Stimulated activated memory B cell treated with anti-CD40 and anti-IgM and Interleukin-4, amounts not matched to agents 10 μg/mL and 1 μg/mL and 100 μg/mL, for 72 hours (primary cell): Measurements from ENCODE around the gene TCEANC.
A peak's percentile ranks its signal among the peaks of the same experiment; 100 is the strongest.
"Not testable (repeated sequence)": the region's sequence is repeated elsewhere in the genome, so short reads cannot be mapped to it uniquely, and the experiment has no call there.

Experiments used
- ATAC-seq: fragments of 150-1000 bp; cut with Tn5 transposase; 2 replicates; pipeline ENCODE4 v1.10.0; 2021
- H3K27ac Mint-ChIP-seq: one replicate; pipeline ENCODE4 v1.8.0; 2022; ENCODE audit warnings: mild to moderate bottlenecking, mixed read lengths
- H3K27me3 Mint-ChIP-seq: one replicate; pipeline ENCODE4 v1.8.0; 2022; ENCODE audit warnings: mixed read lengths
- H3K36me3 Mint-ChIP-seq: one replicate; pipeline ENCODE4 v1.8.0; 2022; ENCODE audit warnings: mixed read lengths
- H3K4me1 Mint-ChIP-seq: one replicate; pipeline ENCODE4 v1.8.0; 2022; ENCODE audit warnings: mixed read lengths
- H3K4me3 Mint-ChIP-seq: one replicate; pipeline ENCODE4 v1.8.0; 2022; ENCODE audit warnings: mild to moderate bottlenecking, moderate library complexity, mixed read lengths
- H3K9me3 Mint-ChIP-seq: one replicate; pipeline ENCODE4 v1.8.0; 2022; ENCODE audit warnings: mixed read lengths

Gene TCEANC

GRCh38 chrX:13648336-13648735, 4.6 kb upstream of the TCEANC start:
- not testable (repeated sequence) for H3K4me1 Mint-ChIP-seq, H3K27me3 Mint-ChIP-seq, H3K36me3 Mint-ChIP-seq, H3K9me3 Mint-ChIP-seq, H3K4me3 Mint-ChIP-seq, ATAC-seq
- peak overlapping the region; percentile 68 for H3K27ac Mint-ChIP-seq

- H3K36me3 Mint-ChIP-seq, result no peaks in the 10 kb centered on the region
- peaks cover 9% of the 10 kb centered on the region for H3K4me1 Mint-ChIP-seq
- no peak for ATAC-seq
- H3K27ac Mint-ChIP-seq, result no peak overlapping the region
- no peaks in the 10 kb centered on the region for H3K9me3 Mint-ChIP-seq
- H3K27me3 Mint-ChIP-seq, result no peaks in the 10 kb centered on the region
- no peak overlapping the region for H3K4me3 Mint-ChIP-seq
Measured at GRCh38 chrX:13649838-13650237, 3.1 kb upstream of the TCEANC start.

GRCh38 chrX:13650318-13650717, 2.6 kb upstream of the TCEANC start:
- Mint-ChIP-seq H3K9me3 (no peaks in the 10 kb centered on the region), H3K4me3 (no peak overlapping the region), H3K27me3 (no peaks in the 10 kb centered on the region)

GRCh38 chrX:13651150-13651549, 1.8 kb upstream of the TCEANC start:
- ATAC-seq, result no peak
- Mint-ChIP-seq H3K27ac (no peak overlapping the region), H3K27me3 (no peaks in the 10 kb centered on the region), H3K4me3 (no peak overlapping the region), H3K9me3 (no peaks in the 10 kb centered on the region), H3K36me3 (no peaks in the 10 kb centered on the region), H3K4me1 (peaks cover 11% of the 10 kb centered on the region)

More at GRCh38 chrX:13650318-13650717, 2.6 kb upstream of the TCEANC start:
- ATAC-seq, result no peak
- H3K27ac Mint-ChIP-seq, result no peak overlapping the region
- peaks cover 13% of the 10 kb centered on the region for H3K4me1 Mint-ChIP-seq
- H3K36me3 Mint-ChIP-seq, result no peaks in the 10 kb centered on the region

GRCh38 chrX:13652287-13652793, 601 bp upstream of the TCEANC start:
- Mint-ChIP-seq H3K36me3 (no peaks in the 10 kb centered on the region), H3K4me1 (peaks cover 7% of the 10 kb centered on the region), H3K9me3 (no peaks in the 10 kb centered on the region), H3K4me3 (peak overlapping the region; percentile 86), H3K27me3 (no peaks in the 10 kb centered on the region), H3K27ac (peak overlapping the region; percentile 92)
- no peak for ATAC-seq

- no peaks in the 10 kb centered on the region for H3K27me3 Mint-ChIP-seq
- no peak for ATAC-seq
- H3K4me1 Mint-ChIP-seq, result peaks cover 7% of the 10 kb centered on the region
Measured at GRCh38 chrX:13654116-13654515, 1.2 kb downstream of the TCEANC start.

GRCh38 chrX:13655674-13656073, 2.7 kb downstream of the TCEANC start:
- peaks cover 7% of the 10 kb centered on the region for H3K4me1 Mint-ChIP-seq
- no peak for ATAC-seq
- peaks cover 6% of the 10 kb centered on the region for H3K36me3 Mint-ChIP-seq
- H3K27me3 Mint-ChIP-seq, result no peaks in the 10 kb centered on the region
- no peaks in the 10 kb centered on the region for H3K9me3 Mint-ChIP-seq
- H3K27ac Mint-ChIP-seq, result peak overlapping the region; percentile 27
- H3K4me3 Mint-ChIP-seq, result no peak overlapping the region

More at GRCh38 chrX:13654116-13654515, 1.2 kb downstream of the TCEANC start:
- Mint-ChIP-seq H3K27ac (peak overlapping the region; percentile 92), H3K36me3 (no peaks in the 10 kb centered on the region), H3K9me3 (no peaks in the 10 kb centered on the region), H3K4me3 (no peak overlapping the region)

- no peaks in the 10 kb centered on the region for H3K27me3 Mint-ChIP-seq
- no peak overlapping the region for H3K4me3 Mint-ChIP-seq
- no peaks in the 10 kb centered on the region for H3K9me3 Mint-ChIP-seq
- peaks cover 6% of the 10 kb centered on the region for H3K36me3 Mint-ChIP-seq
- ATAC-seq, result no peak
- H3K4me1 Mint-ChIP-seq, result peaks cover 7% of the 10 kb centered on the region
- peak overlapping the region; percentile 22 for H3K27ac Mint-ChIP-seq
Measured at GRCh38 chrX:13658602-13659001, 5.7 kb downstream of the TCEANC start.

- Mint-ChIP-seq H3K36me3 (peaks cover 6% of the 10 kb centered on the region), H3K27ac (peak overlapping the region; percentile 22), H3K4me1 (peaks cover 7% of the 10 kb centered on the region), H3K4me3 (no peak overlapping the region), H3K27me3 (no peaks in the 10 kb centered on the region), H3K9me3 (no peaks in the 10 kb centered on the region)
- ATAC-seq, result no peak
Measured at GRCh38 chrX:13659063-13659462, 6.1 kb downstream of the TCEANC start.

- Mint-ChIP-seq H3K4me1 (no peaks in the 10 kb centered on the region), H3K9me3 (no peaks in the 10 kb centered on the region), H3K27ac (peak overlapping the region; percentile 46), H3K36me3 (peaks cover 6% of the 10 kb centered on the region), H3K4me3 (no peak overlapping the region), H3K27me3 (no peaks in the 10 kb centered on the region)
- no peak for ATAC-seq
Measured at GRCh38 chrX:13661735-13662288, 8.9 kb downstream of the TCEANC start.

- Mint-ChIP-seq H3K27ac (peak overlapping the region; percentile 46), H3K9me3 (no peaks in the 10 kb centered on the region), H3K4me3 (no peak overlapping the region), H3K4me1 (no peaks in the 10 kb centered on the region), H3K36me3 (peaks cover 6% of the 10 kb centered on the region), H3K27me3 (no peaks in the 10 kb centered on the region)
- no peak for ATAC-seq
Measured at GRCh38 chrX:13662355-13662791, 9.4 kb downstream of the TCEANC start.

- no peak for ATAC-seq
- Mint-ChIP-seq H3K4me1 (no peaks in the 10 kb centered on the region), H3K4me3 (no peak overlapping the region), H3K27ac (no peak overlapping the region), H3K36me3 (peaks cover 6% of the 10 kb centered on the region), H3K9me3 (no peaks in the 10 kb centered on the region), H3K27me3 (no peaks in the 10 kb centered on the region)
Measured at GRCh38 chrX:13664020-13664419, 11.1 kb downstream of the TCEANC start.

GRCh38 chrX:13666836-13667235, 13.9 kb downstream of the TCEANC start:
- Mint-ChIP-seq H3K27me3 (no peaks in the 10 kb centered on the region), H3K4me3 (no peak overlapping the region), H3K36me3 (peaks cover 8% of the 10 kb centered on the region), H3K9me3 (no peaks in the 10 kb centered on the region), H3K4me1 (peaks cover 12% of the 10 kb centered on the region), H3K27ac (no peak overlapping the region)
- no peak for ATAC-seq

GRCh38 chrX:13667919-13668318, 15.0 kb downstream of the TCEANC start:
- Mint-ChIP-seq H3K27me3 (no peaks in the 10 kb centered on the region), H3K4me3 (no peak overlapping the region), H3K36me3 (peaks cover 8% of the 10 kb centered on the region), H3K4me1 (peaks cover 12% of the 10 kb centered on the region), H3K9me3 (no peaks in the 10 kb centered on the region), H3K27ac (no peak overlapping the region)
- no peak for ATAC-seq

GRCh38 chrX:13669246-13669737, 16.4 kb downstream of the TCEANC start:
- peak overlapping the region; percentile 74 for H3K27ac Mint-ChIP-seq
- H3K9me3 Mint-ChIP-seq, result no peaks in the 10 kb centered on the region
- H3K36me3 Mint-ChIP-seq, result peaks cover 8% of the 10 kb centered on the region
- peak; percentile 87 for ATAC-seq
- peak overlapping the region; percentile 44 for H3K4me3 Mint-ChIP-seq
- H3K4me1 Mint-ChIP-seq, result peaks cover 12% of the 10 kb centered on the region
- H3K27me3 Mint-ChIP-seq, result no peaks in the 10 kb centered on the region

GRCh38 chrX:13669755-13670154, 16.8 kb downstream of the TCEANC start:
- Mint-ChIP-seq H3K4me1 (peaks cover 12% of the 10 kb centered on the region), H3K27ac (peak overlapping the region; percentile 74), H3K4me3 (peak overlapping the region; percentile 44)
- not testable (repeated sequence) for ATAC-seq, H3K27me3 Mint-ChIP-seq, H3K9me3 Mint-ChIP-seq, H3K36me3 Mint-ChIP-seq
